C4-2B (cell line): ENCODE data around the gene WASHC4.

Experiments
- H3K27ac ChIP-seq: fragments of 450-650 bp; 2 replicates; pipeline ENCODE4 v1.5.1; 2017
- CTCF ChIP-seq: fragments of 450-650 bp; conservative IDR thresholded peaks from 2 replicates; pipeline ENCODE4 v1.5.1; 2017; ENCODE audit warnings: mild to moderate bottlenecking
- ZFX ChIP-seq: fragments of 450-650 bp; IDR thresholded peaks from 2 replicates; pipeline ENCODE4 v1.6.1; 2017

Gene WASHC4

GRCh38 chr12:105212438-105212837, 104.9 kb downstream of the WASHC4 start:
- H3K27ac ChIP-seq = no peak overlapping the region
- TF ChIP-seq ZFX (no peak), CTCF (no peak)

- H3K27ac ChIP-seq = peak overlapping the region; percentile 99
- TF ChIP-seq ZFX (no peak), CTCF (no peak)
These were observed 106.6 kb downstream of the WASHC4 start for GRCh38 chr12:105214148-105214547.

- peak overlapping the region; percentile 99 for H3K27ac ChIP-seq
- TF ChIP-seq CTCF (no peak), ZFX (no peak)
These were observed 107.3 kb downstream of the WASHC4 start for GRCh38 chr12:105214670-105215375.

- TF ChIP-seq ZFX = no peak
- TF ChIP-seq CTCF = no peak
- peak overlapping the region; percentile 5; the same call in 1 of the 2 replicates for H3K27ac ChIP-seq
These were observed 110.9 kb downstream of the WASHC4 start for GRCh38 chr12:105218434-105218833.
